Activated CD4-positive, alpha-beta T cell treated with anti-CD3 and anti-CD28 coated beads, Interleukin-2, amount 10 ng/mL, durations not matched to agents 7 days and 5 days (primary cell): ENCODE data around the gene DMPK. TPM values are rescaled to one million over a fixed set of nuclear protein-coding genes. Genes with fewer than 3 reads are reported as not detected.

Source experiments
- CTCF ChIA-PET: fragments of 350-600 bp; sonication (Branson Sonifier 250); formaldehyde crosslinking; loops from one replicate; lab custom pipeline; 2021; ENCODE audit warnings: antibody characterized with exemption; lab: Charles Lee
- POLR2A ChIA-PET: fragments of 350-600 bp; sonication (Branson Sonifier 250); formaldehyde crosslinking; loops from one replicate; lab custom pipeline; 2021; ENCODE audit warnings: antibody characterized with exemption; lab: Charles Lee
- DNase-seq: peaks from one replicate; pipeline ENCODE4 v3.0.0-alpha.2; 2020
- H3K27ac Mint-ChIP-seq: one replicate; pipeline ENCODE4 v1.8.0; 2021; ENCODE audit warnings: mild to moderate bottlenecking, moderate library complexity, mixed read lengths
- H3K27me3 Mint-ChIP-seq: one replicate; pipeline ENCODE4 v1.8.0; 2021; ENCODE audit warnings: mixed read lengths
- H3K36me3 Mint-ChIP-seq: one replicate; pipeline ENCODE4 v1.8.0; 2021; ENCODE audit warnings: low read depth, mixed read lengths
- H3K4me1 Mint-ChIP-seq: one replicate; pipeline ENCODE4 v1.8.0; 2021; ENCODE audit warnings: mixed read lengths
- H3K4me3 Mint-ChIP-seq: one replicate; pipeline ENCODE4 v1.8.0; 2021; ENCODE audit warnings: mild to moderate bottlenecking, moderate library complexity, mixed read lengths
- H3K9me3 Mint-ChIP-seq: one replicate; pipeline ENCODE4 v1.8.0; 2021; ENCODE audit warnings: mixed read lengths
- total RNA-seq, 2 experiments: library from RNA; stranded (reverse); gene quantifications; one replicate each; pipeline ENCODE4 v1.2.3, GENCODE V29; 2021

DMPK gene
- total RNA-seq, 2 experiments from 2014 or later = 24.1 to 24.4 TPM

DNA sequence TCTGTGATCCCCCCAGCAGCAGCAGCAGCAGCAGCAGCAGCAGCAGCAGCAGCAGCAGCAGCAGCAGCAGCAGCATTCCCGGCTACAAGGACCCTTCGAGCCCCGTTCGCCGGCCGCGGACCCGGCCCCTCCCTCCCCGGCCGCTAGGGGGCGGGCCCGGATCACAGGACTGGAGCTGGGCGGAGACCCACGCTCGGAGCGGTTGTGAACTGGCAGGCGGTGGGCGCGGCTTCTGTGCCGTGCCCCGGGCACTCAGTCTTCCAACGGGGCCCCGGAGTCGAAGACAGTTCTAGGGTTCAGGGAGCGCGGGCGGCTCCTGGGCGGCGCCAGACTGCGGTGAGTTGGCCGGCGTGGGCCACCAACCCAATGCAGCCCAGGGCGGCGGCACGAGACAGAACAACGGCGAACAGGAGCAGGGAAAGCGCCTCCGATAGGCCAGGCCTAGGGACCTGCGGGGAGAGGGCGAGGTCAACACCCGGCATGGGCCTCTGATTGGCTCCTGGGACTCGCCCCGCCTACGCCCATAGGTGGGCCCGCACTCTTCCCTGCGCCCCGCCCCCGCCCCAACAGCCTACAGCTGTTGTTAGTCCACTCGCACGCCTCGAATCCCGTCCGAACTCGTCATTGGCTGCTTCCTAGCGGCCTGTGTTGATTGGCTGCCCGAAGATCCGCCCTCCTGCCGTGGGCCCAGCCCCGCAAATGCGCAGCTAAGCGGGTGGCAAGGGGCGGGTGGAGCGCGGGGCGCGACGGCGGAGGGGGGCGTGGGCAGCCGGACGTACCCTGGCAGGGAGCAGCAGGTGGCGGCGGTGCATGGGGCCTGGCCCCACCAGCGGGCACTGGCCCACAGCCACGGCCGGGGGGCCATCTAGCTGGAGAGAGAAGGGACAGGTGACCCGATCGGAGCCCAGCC, 11.8 kb downstream of the DMPK start:
- peaks cover 16% of the 10 kb centered on the region for H3K27me3 Mint-ChIP-seq
- H3K9me3 Mint-ChIP-seq = no peaks in the 10 kb centered on the region
- CTCF ChIA-PET = interaction anchor here (0.6 to 3.2 kb wide), 37 partner anchors 8 to 494 kb away, joined by 3 to 45 read pairs (median 5); partner anchors contain the start of genes DMPK, DMWD, FBXO46 and IRF2BP1
- POLR2A ChIA-PET = interaction anchor here (0.6 kb wide), 1 partner anchor 594 kb away, joined by 3 read pairs; no protein-coding TSS in a partner anchor
- peak overlapping the region; percentile 75 for H3K4me3 Mint-ChIP-seq
- DNase-seq = peak; percentile 89
- peaks cover 21% of the 10 kb centered on the region for H3K4me1 Mint-ChIP-seq
- no peaks in the 10 kb centered on the region for H3K36me3 Mint-ChIP-seq
- peak overlapping the region; percentile 84 for H3K27ac Mint-ChIP-seq

DNA sequence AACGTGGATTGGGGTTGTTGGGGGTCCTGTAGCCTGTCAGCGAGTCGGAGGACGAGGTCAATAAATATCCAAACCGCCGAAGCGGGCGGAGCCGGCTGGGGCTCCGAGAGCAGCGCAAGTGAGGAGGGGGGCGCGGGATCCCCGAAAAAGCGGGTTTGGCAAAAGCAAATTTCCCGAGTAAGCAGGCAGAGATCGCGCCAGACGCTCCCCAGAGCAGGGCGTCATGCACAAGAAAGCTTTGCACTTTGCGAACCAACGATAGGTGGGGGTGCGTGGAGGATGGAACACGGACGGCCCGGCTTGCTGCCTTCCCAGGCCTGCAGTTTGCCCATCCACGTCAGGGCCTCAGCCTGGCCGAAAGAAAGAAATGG, 12.5 kb downstream of the DMPK start:
- H3K36me3 Mint-ChIP-seq = no peaks in the 10 kb centered on the region
- no peaks in the 10 kb centered on the region for H3K9me3 Mint-ChIP-seq
- H3K4me1 Mint-ChIP-seq = peaks cover 21% of the 10 kb centered on the region
- peaks cover 16% of the 10 kb centered on the region for H3K27me3 Mint-ChIP-seq
- peak overlapping the region; percentile 84 for H3K27ac Mint-ChIP-seq
- H3K4me3 Mint-ChIP-seq = peak overlapping the region; percentile 75
- ChIA-PET CTCF (interaction anchor here (0.8 to 3.2 kb wide), 36 partner anchors 9 to 495 kb away, joined by 3 to 45 read pairs (median 5); partner anchors contain the start of genes DMPK and DMWD), POLR2A (interaction anchor here (0.6 kb wide), 1 partner anchor 93 kb away, joined by 7 read pairs; no protein-coding TSS in a partner anchor)
- DNase-seq = peak; percentile 62

DNA sequence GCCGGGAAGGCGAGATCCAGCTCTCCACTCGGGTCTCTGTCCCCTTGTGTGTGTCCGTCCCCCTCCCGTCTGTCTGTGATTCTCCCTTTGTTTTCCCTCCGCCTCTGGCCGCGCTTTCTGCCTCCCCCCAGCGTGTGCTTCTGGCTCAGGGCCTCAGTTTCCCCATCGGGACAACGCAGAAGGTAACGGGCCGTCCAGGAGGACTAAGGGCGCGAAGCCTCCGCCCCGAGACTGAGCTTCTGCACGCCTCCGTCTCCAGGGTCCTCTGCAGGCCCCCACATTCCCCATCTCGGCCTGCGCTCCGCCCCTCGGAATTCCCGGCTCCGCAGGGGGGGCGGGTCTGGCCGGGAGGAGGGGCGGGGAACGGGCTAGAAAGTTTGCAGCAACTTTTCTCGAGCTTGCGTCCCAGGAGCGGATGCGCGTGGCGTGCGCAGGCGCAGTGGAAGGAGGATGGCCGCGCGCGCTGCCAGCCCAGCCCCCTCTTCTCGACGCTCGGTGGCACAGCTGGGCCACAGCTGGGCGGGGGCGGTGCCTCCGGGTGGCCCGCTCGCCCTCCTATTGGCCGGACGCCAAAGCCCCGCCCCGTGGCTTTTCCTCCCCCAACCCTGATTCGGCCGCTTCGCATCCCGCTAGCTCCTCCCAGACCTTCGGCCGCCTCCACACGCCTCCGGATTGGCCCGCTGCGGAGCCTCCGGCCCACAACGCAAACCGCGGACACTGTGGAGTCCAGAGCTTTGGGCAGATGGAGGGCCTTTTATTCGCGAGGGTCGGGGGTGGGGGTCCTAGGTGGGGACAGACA, 13.1 kb downstream of the DMPK start, which contains the start of gene SIX5:
TSS of gene SIX5 (minus strand) at position 269 of the 799 bp plus-strand sequence. CDS start 408 bp downstream, outside the sequence.
- peaks cover 21% of the 10 kb centered on the region for H3K4me1 Mint-ChIP-seq
- H3K36me3 Mint-ChIP-seq = no peaks in the 10 kb centered on the region
- peaks cover 16% of the 10 kb centered on the region for H3K27me3 Mint-ChIP-seq
- ChIA-PET CTCF (interaction anchor here (0.6 to 3.2 kb wide), 40 partner anchors 8 to 911 kb away, joined by 3 to 45 read pairs (median 5); partner anchors contain the start of genes DMPK, DMWD and FBXO46), POLR2A (interaction anchor here (0.6 to 1.3 kb wide), 7 partner anchors 11 to 101 kb away, joined by 3 to 7 read pairs (median 4); partner anchors contain the start of genes DMWD and GIPR)
- peak within 1 kb of the TSS; percentile 75 for H3K4me3 Mint-ChIP-seq
- peak; percentile 95 for DNase-seq
- no peaks in the 10 kb centered on the region for H3K9me3 Mint-ChIP-seq
- peak within 1 kb of the TSS; percentile 84 for H3K27ac Mint-ChIP-seq

DNA sequence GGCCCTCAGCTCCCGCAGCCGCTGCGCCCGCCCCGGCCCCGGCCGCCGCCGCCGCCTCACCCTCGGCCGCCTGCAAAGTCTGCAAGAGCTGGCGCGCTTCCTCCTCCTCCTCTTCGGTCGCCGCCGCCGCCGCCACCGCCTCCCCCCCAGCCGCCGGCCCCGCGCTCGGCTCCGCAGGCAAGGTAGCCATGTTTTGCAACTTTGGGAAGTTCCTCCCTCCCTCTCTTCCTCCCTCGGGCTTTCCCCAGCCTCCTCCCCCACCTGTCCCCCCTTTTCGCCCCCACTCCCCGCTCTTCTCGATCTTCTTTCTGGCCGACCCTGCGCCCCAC, 13.7 kb downstream of the DMPK start:
- ChIA-PET CTCF (interaction anchor here (0.8 to 3.2 kb wide), 15 partner anchors 9 to 135 kb away, joined by 3 to 45 read pairs (median 7); partner anchors contain the start of genes DMWD and FBXO46), POLR2A (interaction anchor here (0.8 to 1.3 kb wide), 3 partner anchors 31 to 101 kb away, joined by 3 to 4 read pairs (median 4); partner anchors contain the start of gene GIPR)
- no peaks in the 10 kb centered on the region for H3K9me3 Mint-ChIP-seq
- peak; percentile 27 for DNase-seq
- H3K27ac Mint-ChIP-seq = peak overlapping the region; percentile 41
- peaks cover 21% of the 10 kb centered on the region for H3K4me1 Mint-ChIP-seq
- H3K27me3 Mint-ChIP-seq = peaks cover 16% of the 10 kb centered on the region
- H3K36me3 Mint-ChIP-seq = no peaks in the 10 kb centered on the region
- peak overlapping the region; percentile 75 for H3K4me3 Mint-ChIP-seq

DNA sequence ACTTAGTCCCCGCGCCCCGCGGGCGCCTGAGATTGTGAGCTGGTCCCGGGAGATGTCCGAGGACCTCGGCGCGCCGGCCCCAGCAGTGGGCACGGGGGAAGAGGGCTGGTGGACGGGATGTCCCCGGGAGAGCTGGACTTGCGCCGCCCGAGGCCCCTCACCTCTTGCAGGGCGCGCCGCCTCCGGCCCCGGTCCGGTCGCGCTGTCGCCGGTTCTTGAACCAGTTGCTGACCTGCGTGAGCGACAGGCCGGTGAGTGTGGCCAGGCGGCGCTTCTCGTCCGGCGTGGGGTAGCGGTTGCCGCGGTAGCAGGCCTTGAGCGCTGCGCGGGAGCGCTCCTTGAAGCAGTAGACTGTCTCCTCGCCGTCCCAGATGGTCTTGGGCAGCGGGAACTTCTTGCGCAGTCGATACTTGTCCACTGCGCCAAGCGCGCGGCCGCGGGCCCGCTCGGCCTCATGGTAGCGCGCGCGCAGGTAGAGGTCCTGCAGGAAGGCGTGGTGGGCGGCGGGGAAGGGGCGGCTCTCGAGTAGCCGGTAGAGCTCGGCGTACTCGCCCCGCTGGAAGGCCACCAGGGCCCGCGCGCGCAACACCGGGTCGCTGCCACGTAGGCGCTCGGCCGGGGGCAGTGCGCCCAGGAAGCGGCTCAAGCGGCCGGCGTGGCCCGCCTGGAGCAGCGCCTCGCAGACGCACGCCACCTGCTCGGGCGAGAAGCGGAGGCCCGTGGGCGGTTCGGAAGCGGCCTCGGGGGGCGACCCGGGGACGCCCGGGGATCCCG, 14.2 kb downstream of the DMPK start:
- ChIA-PET CTCF (interaction anchor here (0.6 to 3.2 kb wide), 15 partner anchors 10 to 135 kb away, joined by 3 to 45 read pairs (median 7); partner anchors contain the start of genes DMWD and FBXO46), POLR2A (interaction anchor here (1.2 to 1.3 kb wide), 2 partner anchors 31 to 51 kb away, joined by 4 read pairs; no protein-coding TSS in a partner anchor)
- H3K9me3 Mint-ChIP-seq = no peaks in the 10 kb centered on the region

DNA sequence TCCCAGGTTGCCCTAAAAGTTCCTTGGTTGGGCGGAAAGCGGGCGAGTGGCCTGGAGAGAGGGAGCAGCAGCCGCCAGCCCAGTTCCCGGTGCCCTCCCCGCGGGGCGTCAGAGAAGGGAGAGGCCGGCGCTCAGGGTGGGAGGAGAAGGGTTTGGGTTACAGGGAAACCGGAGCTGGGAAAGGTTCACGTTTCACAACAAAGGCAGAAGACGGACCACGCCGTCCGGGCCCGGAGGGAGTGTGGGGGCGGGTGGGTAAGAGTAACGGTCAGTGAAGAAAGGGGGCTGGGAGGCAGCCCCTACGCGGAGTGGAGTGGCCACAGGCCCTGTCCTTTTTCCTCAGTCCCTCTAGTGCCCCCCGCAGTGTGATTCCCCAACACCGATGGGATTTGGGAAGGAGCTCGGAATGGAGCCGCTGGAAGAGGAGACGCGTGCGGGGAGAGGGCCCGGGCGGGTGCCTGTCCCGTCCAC, 14.8 kb downstream of the DMPK start:
- POLR2A ChIA-PET = no interaction called here
- DNase-seq = no peak
- Mint-ChIP-seq H3K36me3 (no peaks in the 10 kb centered on the region), H3K27me3 (peaks cover 16% of the 10 kb centered on the region), H3K4me1 (peaks cover 21% of the 10 kb centered on the region), H3K9me3 (no peaks in the 10 kb centered on the region), H3K4me3 (no peak overlapping the region), H3K27ac (no peak overlapping the region)
- CTCF ChIA-PET = interaction anchor here (0.6 to 1.2 kb wide), 4 partner anchors 28 to 77 kb away, joined by 3 to 4 read pairs (median 3); no protein-coding TSS in a partner anchor

More for the DNA sequence above, 14.2 kb downstream of the DMPK start:
- H3K27ac Mint-ChIP-seq = no peak overlapping the region
- peaks cover 21% of the 10 kb centered on the region for H3K4me1 Mint-ChIP-seq
- peaks cover 16% of the 10 kb centered on the region for H3K27me3 Mint-ChIP-seq
- no peak for DNase-seq
- peak overlapping the region; percentile 40 for H3K4me3 Mint-ChIP-seq
- H3K36me3 Mint-ChIP-seq = no peaks in the 10 kb centered on the region

DNA sequence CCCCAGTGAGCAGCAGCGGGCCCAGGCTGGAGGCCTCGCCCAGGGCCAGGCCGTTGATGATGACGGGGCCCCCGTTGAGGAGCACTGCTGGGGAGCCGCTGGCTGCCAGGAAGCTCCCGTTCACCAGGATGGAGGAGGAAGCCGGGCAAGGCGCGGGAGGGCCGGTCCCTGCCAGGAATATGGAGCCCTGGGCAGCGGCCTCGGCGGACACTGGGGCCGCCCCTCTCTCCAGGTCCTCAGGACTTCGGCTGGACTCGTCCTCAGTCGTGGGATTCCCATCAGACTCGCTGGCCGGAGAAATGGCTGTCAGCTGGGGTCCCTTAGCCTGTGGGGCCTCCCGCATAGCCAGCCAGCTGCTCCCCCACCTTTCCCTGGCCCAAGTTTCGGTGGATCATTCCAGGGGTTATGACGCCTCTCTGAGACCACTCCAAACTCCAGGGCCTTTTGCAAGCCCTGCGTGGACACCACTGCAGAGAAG, 15.4 kb downstream of the DMPK start:
- no peak overlapping the region for H3K27ac Mint-ChIP-seq
- no peaks in the 10 kb centered on the region for H3K36me3 Mint-ChIP-seq
- peaks cover 20% of the 10 kb centered on the region for H3K4me1 Mint-ChIP-seq
- DNase-seq = no peak
- CTCF ChIA-PET = interaction anchor here (0.6 to 1.2 kb wide), 3 partner anchors 28 to 51 kb away, joined by 3 to 4 read pairs (median 3); no protein-coding TSS in a partner anchor
- H3K9me3 Mint-ChIP-seq = no peaks in the 10 kb centered on the region
- no peak overlapping the region for H3K4me3 Mint-ChIP-seq
- H3K27me3 Mint-ChIP-seq = peaks cover 11% of the 10 kb centered on the region
- POLR2A ChIA-PET = no interaction called here

DNA sequence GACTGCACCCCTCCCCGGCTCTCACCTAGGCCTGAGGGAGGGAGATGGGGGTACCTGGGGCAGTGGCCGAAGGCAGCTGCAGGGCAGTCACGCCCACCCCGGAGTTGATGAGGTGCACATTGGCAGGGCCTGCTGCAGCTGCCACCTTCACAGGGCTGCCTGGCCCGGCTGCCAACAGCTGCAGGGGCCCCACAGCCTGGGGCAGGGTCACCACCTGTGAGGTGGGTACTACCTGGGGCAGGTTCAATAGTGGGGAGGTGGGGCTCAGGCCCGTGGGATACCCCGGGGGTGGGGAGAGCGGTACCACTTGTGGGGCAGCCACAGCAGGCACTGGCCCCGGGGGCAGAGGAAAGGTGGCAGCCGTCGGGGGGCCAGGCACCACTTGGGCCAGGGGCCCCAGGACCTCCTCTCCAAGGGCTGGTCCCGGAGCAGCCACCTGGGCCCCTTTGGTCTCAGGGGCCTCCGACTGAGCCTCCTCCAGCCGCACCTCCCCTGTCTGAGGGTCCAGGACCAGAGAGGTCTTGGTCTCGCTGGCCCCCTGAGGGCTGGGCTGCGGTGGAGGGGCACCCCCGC, 15.9 kb downstream of the DMPK start:
- H3K9me3 Mint-ChIP-seq = no peaks in the 10 kb centered on the region
- no peak for DNase-seq
- POLR2A ChIA-PET = no interaction called here
- peaks cover 20% of the 10 kb centered on the region for H3K4me1 Mint-ChIP-seq
- CTCF ChIA-PET = interaction anchor here (1.2 kb wide), 1 partner anchor 51 kb away, joined by 3 read pairs; no protein-coding TSS in a partner anchor
- H3K36me3 Mint-ChIP-seq = no peaks in the 10 kb centered on the region
- no peak overlapping the region for H3K27ac Mint-ChIP-seq
- no peak overlapping the region for H3K4me3 Mint-ChIP-seq
- peaks cover 10% of the 10 kb centered on the region for H3K27me3 Mint-ChIP-seq

DNA sequence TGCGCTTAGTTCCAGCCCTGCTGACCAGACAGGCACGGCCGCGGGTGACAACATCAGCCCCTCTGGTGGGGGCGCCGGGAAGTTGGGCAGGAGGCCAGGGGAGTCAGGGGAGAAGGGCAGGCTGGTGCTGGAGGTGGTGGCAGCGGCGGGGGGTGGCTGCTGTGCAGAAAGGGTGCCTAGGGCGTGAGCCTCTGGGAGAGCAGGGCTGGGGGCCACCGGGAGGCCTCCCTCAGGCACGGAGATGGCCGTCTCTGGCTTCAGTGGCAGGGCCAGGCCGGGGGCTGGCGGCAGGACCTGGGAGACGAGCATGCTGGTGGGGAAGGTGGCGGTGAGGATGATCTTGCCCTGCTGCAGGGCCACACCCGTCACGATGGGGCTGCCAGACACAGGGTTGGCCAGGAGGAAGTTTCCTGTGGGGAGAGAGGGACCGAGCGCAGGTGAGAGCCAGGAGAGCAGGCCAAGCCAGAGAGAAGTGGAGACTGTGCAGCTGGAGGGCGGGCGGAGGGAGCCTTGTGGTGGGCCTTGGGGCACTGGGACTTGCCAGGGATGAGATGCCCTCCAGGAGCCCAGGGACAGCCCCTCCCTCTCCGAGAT, 16.5 kb downstream of the DMPK start:
- Mint-ChIP-seq H3K27me3 (peaks cover 10% of the 10 kb centered on the region), H3K9me3 (no peaks in the 10 kb centered on the region), H3K27ac (no peak overlapping the region), H3K36me3 (no peaks in the 10 kb centered on the region), H3K4me1 (peaks cover 16% of the 10 kb centered on the region), H3K4me3 (no peak overlapping the region)
- CTCF ChIA-PET = interaction anchor here (1.5 kb wide), 1 partner anchor 13 kb away, joined by 3 read pairs; no protein-coding TSS in a partner anchor
- DNase-seq = no peak
- POLR2A ChIA-PET = no interaction called here

DNA sequence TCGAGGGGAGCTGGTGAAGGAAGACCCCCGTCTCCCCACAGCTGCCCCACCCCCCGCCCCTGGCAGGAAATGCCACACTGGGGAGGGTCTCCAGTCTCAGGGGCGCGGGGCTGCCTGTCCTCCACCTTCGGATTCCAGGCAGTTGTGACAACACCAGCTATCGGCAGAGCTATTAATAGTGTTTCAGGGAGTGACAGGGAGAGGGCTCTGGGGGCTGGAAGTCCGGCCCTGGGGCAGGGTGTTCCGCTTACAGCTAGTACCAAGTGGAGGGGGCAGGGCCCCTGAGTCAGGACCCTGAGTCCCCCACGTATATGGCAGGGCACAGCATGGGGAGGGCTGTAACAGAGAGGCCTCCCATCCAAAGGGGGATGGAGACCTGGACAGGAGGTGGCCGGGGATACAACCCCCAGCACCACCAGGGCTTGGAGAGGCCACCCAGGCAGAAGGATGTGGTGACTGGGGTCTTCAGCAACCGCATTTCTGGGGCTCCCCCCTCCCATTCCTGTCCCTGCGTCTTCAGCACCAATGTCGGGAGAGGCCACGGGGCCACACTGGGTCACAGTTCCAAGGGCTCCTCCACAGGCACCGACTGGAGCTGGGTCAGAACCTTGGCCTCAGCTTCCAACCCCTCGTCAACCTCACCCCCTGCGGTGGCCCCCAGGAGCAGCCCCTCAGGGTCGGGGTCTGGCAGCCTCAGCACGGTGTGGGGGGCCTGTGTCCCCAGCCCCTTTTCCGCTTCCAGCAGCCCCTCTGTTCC, 17.2 kb downstream of the DMPK start:
- ChIA-PET POLR2A (no interaction called here), CTCF (interaction anchor here (1.5 kb wide), 1 partner anchor 14 kb away, joined by 3 read pairs; no protein-coding TSS in a partner anchor)
- H3K9me3 Mint-ChIP-seq = no peaks in the 10 kb centered on the region
- peaks cover 11% of the 10 kb centered on the region for H3K4me1 Mint-ChIP-seq
- no peak overlapping the region for H3K27ac Mint-ChIP-seq
- no peaks in the 10 kb centered on the region for H3K36me3 Mint-ChIP-seq
- H3K27me3 Mint-ChIP-seq = peaks cover 10% of the 10 kb centered on the region
- DNase-seq = no peak
- H3K4me3 Mint-ChIP-seq = no peak overlapping the region
